ENCODE measurements around the gene ZSCAN22. TPM values are rescaled to one million over a fixed set of nuclear protein-coding genes. Genes with fewer than 3 reads are reported as not detected.

Gene ZSCAN22
- total and polyA plus RNA-seq, 2 of the 13 experiments (the other 11 are each of a cell fraction or from before 2014, with no cell fraction given), result 2.5 to 3.5 TPM

DNA sequence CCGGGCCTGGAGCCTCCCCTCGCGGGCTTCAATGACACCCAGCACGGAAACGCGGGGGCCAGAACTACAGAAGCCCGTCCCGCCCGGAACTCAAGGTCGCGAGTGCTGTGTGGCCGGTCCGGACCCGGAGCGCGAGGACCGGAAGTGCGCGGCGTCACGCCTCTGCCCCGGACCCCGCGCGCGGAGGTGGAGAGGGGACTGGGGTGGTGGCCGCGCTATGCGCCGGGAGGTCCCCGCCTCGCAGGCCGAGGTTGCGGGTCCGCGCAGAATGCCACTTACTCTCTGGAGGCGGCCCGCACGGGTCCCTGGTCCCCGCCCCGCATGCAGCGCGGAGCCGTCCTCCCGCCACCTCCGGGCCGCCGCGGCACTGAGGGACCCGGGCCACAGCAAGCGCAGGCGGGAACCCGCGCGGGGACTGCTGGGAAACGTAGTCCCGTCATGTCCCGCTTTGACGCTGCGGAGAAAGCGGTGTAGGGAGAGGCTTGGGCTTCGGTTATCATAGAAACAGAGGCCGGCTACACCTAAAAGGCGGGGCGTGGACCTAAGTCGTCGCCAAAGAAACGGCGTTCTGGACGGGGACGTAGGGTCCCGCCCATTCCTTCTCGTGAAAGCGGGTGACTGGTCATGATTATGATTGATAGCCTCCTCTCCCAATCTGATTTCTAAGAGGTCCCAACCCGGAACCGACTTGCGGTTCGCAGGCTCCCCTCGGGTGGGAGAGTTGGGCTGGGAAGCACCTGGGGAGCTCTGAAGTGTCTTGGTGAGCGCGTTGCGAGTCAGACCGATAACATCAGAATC, 54.1 kb downstream of the ZSCAN22 start, which contains the start of gene ZNF837 (continued):
- peak; percentile 92 for TF ChIP-seq NFAT5 (CRISPR knock-in tag; IDR thresholded peaks at IDR 0.05)
- TF ChIP-seq KAT7 (CRISPR knock-in tag; IDR thresholded peaks at IDR 0.05; ENCODE audit: borderline replicate concordance), result peak; percentile 97; the same call in 1 of the 2 replicates
- TF ChIP-seq FOXJ3 (CRISPR knock-in tag; IDR thresholded peaks at IDR 0.05; ENCODE audit: borderline replicate concordance), result no peak
- TF ChIP-seq ZNF331 (CRISPR knock-in tag; IDR thresholded peaks at IDR 0.05), result peak; percentile 84
- 0 out of 2 replicates have a peak, but pooled peaks have one; percentile 36 for TF ChIP-seq ARID3A (IDR thresholded peaks at IDR 0.05; ENCODE audit: low read depth, low read length)
- peak; percentile 100 for TF ChIP-seq RBFOX2 (IDR thresholded peaks at IDR 0.05; ENCODE audit: low read depth, low read length)
- TF ChIP-seq ZNF335 (CRISPR knock-in tag; IDR thresholded peaks at IDR 0.05), result peak; percentile 94
- peak; percentile 64; the same call in 1 of the 2 replicates for TF ChIP-seq ARNTL (CRISPR knock-in tag; IDR thresholded peaks at IDR 0.05)
- TF ChIP-seq GMEB1 (CRISPR knock-in tag; IDR thresholded peaks at IDR 0.05; ENCODE audit: borderline replicate concordance), result peak; percentile 96
- no peak; the same call in 1 of the 2 replicates for TF ChIP-seq ZNF550 (CRISPR knock-in tag; IDR thresholded peaks at IDR 0.05; ENCODE audit: borderline replicate concordance)
- no peak for TF ChIP-seq AKAP8 (CRISPR knock-in tag; IDR thresholded peaks at IDR 0.05)
- no peak for TF ChIP-seq SOX13 (IDR thresholded peaks at IDR 0.05)
- TF ChIP-seq SOX13 (CRISPR knock-in tag; conservative IDR thresholded peaks at IDR 0.05 in 1 of 2, IDR thresholded peaks at IDR 0.05 in 1 of 2), result peak in 1 of 2 experiments; percentile 53; a peak in 2 of 4 replicates
- TF ChIP-seq ZNF660 (CRISPR knock-in tag; IDR thresholded peaks at IDR 0.05; ENCODE audit: borderline replicate concordance, low read depth), result no peak
- TF ChIP-seq CEBPG (CRISPR knock-in tag; IDR thresholded peaks at IDR 0.05), result no peak
- peak; percentile 62 for TF ChIP-seq FOSL2 (CRISPR knock-in tag; IDR thresholded peaks at IDR 0.05)
- TF ChIP-seq PPARG (CRISPR knock-in tag; conservative IDR thresholded peaks at IDR 0.05), result peak; percentile 44; the same call in 1 of the 2 replicates
- peak; percentile 97; the same call in 1 of the 2 replicates for TF ChIP-seq EEA1 (CRISPR knock-in tag; IDR thresholded peaks at IDR 0.05; ENCODE audit: borderline replicate concordance)
- TF ChIP-seq, protein P1, sequence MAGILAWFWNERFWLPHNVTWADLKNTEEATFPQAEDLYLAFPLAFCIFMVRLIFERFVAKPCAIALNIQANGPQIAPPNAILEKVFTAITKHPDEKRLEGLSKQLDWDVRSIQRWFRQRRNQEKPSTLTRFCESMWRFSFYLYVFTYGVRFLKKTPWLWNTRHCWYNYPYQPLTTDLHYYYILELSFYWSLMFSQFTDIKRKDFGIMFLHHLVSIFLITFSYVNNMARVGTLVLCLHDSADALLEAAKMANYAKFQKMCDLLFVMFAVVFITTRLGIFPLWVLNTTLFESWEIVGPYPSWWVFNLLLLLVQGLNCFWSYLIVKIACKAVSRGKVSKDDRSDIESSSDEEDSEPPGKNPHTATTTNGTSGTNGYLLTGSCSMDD (CRISPR knock-in tag; IDR thresholded peaks at IDR 0.05), result no peak
- peak; percentile 97 for TF ChIP-seq ZFY (CRISPR knock-in tag; IDR thresholded peaks at IDR 0.05)
